Amniotic epithelial cell (primary cell): ENCODE results near the gene NPM3.

Experiments
- DNase-seq: peaks from one replicate; pipeline ENCODE4 v3.0.0-alpha.2; 2010; ENCODE audit warnings: low read depth

Gene NPM3

GRCh38 chr10:101782811-101783735 is at the start of gene NPM3:
TSS of gene NPM3 (minus strand) at chr10:101783446. CDS start at chr10:101783390, 56 bp downstream.
- peak; percentile 59 for DNase-seq

- no peak for DNase-seq
Measured at GRCh38 chr10:101832325-101832771, 49.1 kb upstream of the NPM3 start.

GRCh38 chr10:101831169-101831811 is 48.0 kb upstream of the NPM3 start:
- no peak for DNase-seq

DNA sequence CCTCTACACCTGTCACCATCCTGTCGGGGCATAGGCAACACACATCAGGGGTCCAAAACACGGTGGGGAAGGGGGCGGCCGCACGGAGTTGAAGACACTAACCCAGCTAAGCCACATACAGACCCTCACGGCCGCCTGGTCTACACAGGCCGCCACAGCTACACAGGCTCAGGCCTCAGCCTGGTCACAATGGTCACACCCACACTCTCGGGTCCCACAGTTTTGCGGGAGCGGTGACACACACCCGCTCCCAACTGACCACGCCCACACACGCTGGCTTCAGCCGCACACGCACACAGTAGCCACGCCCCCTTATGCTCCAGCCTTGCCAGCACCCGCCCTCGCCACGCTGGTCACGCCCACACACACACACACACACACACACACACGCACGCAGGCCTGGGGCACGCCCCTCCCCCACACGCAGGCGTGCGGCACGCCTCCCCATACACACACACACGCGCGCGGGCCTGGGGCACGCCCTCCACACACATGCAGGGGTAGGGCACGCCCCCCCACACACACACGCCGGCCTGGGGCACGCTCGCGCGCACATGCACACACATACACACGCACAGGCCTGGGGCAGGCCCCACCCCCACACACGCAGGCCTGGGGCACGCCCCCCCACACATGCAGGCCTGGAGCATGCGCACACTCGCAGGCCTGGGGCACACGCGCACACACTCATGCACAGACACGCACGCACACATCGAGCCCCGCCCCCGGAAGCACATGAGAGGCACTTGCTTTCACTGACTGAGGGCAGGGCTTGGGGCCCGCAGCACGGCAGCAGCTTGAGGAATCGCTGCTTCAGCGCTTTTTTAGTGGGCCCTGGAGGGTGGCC is 47.3 kb upstream of the NPM3 start:
- peak; percentile 84 for DNase-seq

DNA sequence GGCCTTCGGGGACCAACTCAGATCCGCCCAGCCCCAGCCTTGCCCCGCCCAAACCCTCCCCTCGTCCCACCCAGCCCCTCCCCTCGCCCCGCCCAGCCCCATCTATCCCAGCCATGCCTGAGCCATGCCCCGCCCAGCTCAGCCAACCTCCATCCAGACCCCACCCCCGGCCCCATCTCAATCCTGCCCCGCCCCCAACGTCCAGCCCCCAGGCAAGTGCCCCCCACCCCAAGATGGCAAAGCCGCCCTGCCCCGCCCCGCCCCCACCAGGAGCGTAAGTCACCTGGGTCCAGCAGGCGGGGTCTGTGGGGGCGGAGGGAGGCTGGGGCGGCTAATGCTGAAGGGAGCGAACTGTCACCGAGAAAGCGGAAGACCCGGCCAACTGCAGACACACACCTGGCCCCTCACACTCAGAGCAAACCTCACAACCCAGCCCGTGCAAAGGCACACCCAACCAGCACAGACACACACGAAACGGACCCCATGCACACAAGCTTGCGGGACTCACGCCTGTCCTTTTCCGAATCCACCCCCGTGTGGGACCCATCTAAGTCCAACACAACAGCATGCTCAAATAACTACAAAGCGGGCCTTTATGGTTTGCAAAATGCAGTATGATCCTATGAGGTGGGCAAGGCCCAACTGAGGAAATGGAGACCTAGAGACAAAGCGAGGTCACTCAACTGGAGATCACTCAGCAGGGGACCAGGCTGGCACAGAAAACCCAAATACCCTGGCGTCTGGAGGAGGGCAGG is 46.5 kb upstream of the NPM3 start:
- DNase-seq: peak; percentile 39

DNA sequence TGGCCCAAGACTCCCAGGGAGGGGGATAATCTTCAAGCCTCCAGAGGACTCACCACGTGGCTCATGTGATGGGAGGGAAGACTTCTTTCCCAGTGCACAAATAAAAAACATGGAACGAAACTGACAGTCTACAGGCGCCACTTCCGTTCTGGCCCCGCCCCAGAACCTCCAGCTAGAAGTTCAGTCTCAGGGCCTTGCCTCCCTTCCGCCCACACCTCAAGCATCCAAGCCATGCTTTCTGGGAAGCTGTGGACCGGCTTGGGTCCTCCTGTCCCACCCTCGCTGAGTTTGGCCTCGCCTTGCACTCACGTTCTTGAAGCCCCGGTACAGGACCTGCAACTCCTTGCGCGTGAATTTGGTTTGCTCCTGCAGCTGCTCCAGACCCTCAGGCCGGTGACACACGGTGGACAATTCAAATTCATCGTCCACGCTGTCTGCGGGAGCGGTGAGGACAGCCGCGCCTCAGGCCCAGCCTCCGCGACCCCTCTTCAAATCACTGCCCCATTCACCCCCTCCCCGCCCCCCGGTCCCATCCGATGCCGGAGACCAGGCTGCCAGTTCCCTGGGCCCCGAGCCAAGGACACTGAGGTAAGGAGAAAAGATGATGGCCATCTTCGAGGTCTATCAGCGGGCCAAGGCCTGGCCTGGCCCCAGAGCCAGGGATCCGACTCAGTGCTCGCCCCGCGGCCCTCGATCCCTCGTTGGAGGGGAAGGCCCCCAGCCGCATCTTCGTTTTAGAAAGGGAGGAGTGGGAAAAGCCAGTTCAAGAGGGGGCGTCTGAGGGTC is 45.7 kb upstream of the NPM3 start:
- no peak for DNase-seq

DNA sequence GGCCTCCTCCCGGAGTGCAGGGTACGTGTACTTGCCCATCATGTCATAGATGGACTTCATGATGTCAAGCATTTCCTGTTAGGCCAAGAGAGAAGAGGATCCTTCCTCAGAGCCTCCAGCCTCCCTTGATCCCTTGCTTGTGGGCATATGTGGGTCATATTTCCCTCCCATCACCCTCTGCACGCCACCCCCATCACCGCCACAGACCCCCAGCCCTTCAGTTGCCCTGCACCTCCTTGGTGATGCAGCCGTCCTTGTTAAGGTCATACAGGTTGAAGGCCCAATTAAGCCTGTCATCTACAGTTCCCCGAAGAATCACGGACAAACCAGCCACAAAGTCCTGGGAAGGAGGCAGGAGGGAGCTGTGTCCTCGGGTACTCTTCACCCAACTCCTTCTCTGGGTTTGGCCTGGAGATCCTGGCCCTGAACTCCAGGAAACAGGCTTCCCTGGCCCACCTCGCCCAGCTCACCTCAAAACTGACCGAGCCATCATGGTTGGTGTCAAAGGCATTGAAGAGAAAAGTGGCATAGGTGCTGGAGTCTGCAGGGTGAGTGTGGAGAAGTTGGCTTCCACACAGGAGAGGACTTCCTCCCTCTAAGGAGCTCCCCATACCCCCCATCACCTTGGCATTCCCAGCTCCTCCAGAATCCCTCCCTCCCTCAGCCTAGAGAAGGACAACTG is 44.8 kb upstream of the NPM3 start:
- DNase-seq: no peak

GRCh38 chr10:101826852-101827434 is 43.7 kb upstream of the NPM3 start:
- DNase-seq: no peak

DNA sequence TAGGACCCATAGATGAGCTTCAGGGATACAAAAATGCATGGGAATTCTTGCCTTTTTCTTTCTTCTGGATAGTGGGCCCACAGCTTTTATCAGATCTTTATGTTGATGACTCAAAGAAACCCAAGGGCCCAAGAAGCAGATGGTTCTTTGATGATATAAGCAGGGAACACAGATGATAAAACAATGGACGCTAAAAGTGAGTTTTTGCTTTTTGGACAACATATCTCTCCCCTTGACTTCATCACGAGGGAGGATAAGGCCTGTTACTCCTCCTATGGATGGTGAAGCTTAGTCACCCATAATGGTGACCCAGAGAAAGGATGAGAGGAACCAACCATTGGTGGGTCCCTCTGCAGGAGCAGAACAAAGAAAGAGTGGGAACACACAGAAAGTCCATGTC is 41.5 kb upstream of the NPM3 start:
- no peak for DNase-seq

- no peak for DNase-seq
Measured at GRCh38 chr10:101818872-101819633, 35.8 kb upstream of the NPM3 start.

DNA sequence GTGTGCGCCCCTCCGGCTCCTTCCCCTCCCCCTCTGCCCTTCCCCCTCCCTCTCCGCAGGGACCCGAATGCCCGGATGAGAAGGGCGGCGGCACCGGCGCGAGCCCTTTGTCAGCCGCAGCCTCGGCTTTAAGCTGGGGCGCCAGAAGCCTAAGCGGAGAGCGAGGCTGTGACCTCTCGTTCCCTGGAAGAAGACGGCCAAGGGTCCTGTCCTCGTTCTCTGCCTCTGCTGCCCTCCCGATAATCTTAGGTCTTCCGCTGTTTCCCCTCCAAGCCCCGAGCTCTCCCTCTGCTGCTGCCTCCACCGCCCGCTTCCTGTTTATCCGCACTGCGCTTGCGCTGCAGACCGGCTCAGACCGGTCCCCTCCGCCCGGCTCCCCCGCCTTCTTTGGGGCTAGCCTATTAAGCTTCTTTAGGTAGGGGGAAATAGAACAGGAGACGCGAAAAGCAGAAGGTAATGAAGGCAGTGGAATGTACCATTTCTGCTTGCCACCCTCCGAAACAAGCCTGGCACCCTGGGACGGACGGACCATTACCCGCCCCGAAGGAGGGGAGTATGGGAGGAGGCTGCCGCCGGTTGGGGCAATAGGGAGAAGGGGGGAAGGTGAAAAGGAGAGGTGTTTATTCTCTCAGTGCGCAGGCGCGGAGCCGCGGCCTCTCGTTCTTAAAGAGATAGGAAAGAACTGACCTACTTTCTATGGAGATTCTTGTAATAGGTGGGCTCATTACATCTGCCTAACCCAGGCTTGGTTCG is 35.0 kb upstream of the NPM3 start, which contains the start of gene OGA:
OGA (minus strand) TSS at position 326 of the 753 bp plus-strand sequence. CDS start 422 bp downstream, outside the sequence.
- peak; percentile 100 for DNase-seq

DNA sequence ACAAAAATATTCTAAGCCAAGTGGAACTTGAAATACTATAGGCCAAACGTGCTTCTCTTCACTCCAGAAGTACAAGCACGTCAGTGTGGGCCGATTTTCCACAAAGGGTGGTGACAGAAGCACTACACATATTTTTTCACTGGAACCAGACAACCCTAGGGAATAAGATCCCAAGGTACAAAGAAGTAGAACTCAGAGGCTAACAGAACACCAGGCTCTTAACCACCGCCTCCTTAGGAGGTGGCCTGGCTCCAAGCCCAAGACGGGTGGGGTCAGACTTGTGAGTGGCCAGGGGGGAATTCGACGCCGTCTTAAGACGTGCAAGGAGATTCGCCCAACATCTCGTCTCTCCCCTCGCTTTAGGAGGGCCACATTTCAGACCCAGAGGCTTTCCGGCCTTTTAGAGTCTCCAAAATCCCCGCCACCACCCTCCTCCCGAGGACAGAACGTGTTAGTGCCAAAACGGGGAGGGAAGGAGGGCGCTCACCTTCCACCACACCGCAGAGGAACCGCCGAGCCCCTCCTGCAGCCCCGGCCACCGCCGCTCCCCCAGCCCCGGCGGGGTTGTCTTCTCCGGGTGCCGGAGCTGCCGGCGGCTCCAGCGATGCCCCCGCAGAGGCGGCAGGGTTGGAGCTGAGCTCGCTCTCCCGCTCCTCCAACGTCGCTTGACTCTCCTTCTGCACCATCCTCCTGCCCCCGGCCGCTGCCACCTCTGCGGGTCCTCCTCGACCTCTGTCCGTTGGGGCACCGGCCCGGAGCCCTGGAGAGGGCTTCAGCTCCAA is 34.3 kb upstream of the NPM3 start:
- DNase-seq: peak; percentile 94

GRCh38 chr10:101816913-101817336 is 33.7 kb upstream of the NPM3 start:
- peak; percentile 24 for DNase-seq

GRCh38 chr10:101816376-101816775 is 33.1 kb upstream of the NPM3 start:
- no peak for DNase-seq

- DNase-seq: peak; percentile 57
Measured at GRCh38 chr10:101814466-101815071, 31.3 kb upstream of the NPM3 start.

GRCh38 chr10:101812606-101813005 is 29.4 kb upstream of the NPM3 start:
- DNase-seq: no peak

- no peak for DNase-seq
Measured at GRCh38 chr10:101807158-101807557, 23.9 kb upstream of the NPM3 start.
